HG03103 (cell line): ENCODE measurements around the gene SLC7A11.

Source experiments
- ATAC-seq: cut with Tn5 transposase; IDR thresholded peaks from one replicate; pipeline ENCODE4 v1.9.1; 2021; ENCODE audit warnings: low read depth; ENCODE audit not compliant: unreplicated experiment

The SLC7A11 gene

DNA sequence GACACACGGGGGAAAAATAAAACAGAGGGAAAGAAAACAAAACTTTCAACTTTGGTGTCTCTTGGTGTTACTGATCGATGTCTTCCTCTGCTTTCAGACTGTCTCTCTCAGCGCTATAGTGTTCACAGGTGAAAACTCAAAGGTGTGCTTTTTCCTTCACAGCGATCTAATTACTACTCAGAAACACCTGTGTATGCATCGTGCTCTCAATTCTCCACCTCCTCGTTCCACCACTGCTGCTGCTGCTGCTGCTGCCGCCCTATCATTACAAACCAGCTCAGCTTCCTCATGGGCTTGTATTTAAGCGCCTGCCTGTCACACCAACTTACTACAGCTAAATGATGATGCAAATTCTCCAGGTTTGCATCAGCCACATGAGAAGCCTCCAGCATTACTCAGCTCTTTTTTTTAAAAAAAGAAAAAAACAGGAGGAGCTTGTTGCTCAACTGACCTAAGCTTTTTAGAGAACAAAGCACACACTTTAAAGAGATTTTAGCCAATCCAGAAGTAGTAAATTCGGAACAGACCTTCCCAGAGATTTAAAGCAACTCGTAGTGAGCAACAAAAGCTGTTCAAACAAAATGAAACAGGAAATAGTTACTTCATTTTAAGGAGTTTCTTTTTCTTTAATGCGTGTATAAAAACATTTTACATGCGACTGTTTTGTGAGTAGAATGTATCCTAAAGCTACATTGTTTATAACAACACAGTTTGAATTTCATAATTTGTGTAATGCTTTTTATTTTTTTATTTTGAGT, at the start of gene SLC7A11:
Gene SLC7A11 (minus strand): TSS at position 274 of the 758 bp plus-strand sequence. CDS start 280 bp downstream, outside the sequence.
- ATAC-seq = peak; percentile 98

DNA sequence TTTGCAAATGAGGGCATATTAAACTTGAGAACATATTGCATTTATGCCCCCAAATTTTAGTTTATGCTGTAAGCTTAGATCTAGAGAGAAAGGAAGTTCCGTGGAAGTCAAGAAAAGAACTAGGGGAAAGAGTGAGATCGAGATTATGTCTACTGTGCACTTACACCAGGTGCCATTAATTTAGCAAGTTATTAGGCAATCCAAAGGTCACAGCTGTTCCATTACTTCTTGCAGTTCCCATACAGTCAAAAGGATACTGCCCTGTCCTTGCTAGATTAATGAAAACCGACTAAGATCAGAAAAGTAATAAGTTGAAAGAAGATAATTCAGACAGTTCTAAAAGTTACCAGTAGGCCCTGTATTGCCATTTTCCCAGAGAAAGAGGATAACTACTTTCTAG, 49.3 kb upstream of the SLC7A11 start:
- no peak for ATAC-seq

DNA sequence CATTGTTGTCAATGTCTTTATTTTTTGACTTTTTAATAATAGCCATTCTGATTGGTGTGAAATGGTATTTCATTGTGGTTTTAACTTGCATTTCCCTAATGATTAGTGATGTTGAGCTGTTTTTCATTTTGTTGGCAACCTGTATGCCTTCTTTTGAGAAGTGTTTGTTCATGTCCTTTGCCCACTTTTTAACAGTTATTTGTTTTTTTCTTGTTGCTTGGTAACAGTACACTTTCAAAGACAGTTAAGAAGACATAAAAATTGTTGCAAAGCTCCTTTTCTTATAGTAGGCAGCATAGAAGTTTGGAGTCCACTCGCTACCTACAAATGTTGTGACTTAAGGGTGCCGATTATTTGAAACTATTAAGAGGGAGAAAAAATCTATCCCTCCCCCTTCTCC, 48.7 kb upstream of the SLC7A11 start:
- no peak for ATAC-seq

DNA sequence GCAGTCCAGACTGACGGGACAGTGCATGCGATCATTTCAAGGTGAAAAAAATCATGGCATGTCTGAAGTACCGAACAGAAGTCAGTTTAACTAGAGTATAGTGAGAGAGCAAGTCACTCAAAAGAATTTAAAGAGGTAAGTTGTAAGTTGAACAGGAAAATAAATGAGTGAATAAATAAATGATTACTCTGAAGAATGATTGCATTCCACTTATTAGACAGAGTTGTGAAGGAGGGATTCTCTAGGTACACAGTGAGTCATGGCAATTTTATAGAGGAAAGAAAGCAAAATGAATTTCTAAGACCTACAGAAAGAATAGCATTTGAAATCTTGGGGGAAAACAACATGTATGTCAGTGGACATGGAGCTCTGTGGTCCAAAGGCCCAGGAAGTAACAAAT, 37.1 kb upstream of the SLC7A11 start:
- ATAC-seq = no peak

DNA sequence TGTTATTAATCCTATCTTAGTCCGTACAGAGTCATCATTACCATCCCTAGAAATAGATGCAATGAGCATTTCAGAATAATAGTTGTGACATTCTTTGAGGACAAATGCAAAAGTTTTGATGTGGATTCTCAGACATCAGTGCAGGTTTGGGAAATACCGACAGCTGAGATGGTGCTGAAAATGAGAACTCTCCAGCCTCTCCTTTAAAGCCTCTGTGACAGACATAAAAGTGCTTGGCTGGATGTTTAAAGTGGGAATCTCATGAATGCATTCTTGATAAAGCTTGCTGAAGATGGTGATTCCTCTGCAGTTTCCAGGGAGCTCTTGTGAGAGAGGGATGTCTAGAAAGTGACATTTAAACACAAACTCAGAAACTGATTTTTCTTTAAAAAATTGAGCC, 35.0 kb upstream of the SLC7A11 start:
- no peak for ATAC-seq

DNA sequence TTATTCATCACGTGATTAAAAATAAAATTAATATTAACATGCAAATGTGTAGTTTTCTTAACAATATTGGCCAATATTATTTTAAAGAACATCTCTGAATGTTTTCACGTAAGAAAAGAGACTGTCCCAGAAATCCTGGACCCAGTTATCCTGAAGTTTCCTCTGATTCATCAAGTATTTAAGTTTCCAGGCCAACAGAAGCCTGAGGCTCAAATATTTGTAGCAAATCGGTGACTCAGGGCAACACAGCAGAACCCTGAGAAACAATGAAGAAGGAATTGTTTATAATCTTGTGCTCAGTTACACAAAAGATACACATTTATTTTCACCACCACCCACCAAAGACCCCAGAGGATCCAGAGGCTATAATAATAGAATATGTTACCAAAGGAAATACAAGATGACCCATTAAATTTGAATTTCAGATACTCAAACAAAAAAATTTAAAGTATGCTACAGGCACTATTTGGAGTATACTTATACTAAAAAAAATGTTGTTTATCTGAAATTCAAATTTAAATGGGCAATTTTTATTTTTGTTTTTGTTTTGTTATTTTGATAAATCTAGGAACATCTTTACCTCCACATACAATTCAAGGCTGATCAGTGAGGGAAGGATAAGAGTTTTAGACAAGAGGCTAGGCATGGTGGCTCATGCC, 33.9 kb upstream of the SLC7A11 start:
- ATAC-seq = no peak

DNA sequence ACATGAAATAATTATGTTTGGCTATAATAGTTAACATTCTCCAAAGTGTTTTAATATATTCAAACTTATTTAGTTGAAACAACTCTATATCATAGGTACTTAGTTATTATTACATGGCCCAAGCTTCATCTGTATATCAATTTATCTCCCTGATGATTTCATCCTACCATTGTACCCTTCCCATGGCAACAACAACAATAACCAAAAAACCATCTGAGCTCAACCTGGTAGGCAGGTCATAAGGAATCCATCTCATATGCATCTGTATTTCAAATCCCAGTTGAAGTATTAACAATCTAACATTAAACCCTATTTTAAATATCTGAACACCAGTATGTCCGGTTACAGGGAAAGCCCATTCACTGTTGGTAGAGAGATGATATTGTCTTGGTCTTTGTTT, 33.1 kb upstream of the SLC7A11 start:
- ATAC-seq = no peak

DNA sequence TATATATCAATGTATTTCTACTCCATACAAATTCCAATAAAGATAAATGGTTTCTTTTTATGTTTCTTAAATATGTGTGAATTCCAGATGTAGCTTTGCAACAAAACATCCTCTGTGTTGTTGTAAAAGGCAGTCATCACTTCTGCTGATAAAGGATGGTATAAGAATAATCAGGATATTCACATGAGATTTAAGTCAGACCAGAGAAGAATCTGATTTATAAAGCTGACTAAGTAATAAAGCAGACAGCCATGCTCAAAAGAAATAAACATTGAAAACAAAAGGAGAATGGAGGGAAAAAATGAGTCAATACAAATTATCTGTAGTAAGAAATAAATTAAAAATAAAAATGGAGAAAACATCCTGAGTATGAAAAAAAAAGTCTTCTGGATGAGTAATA, 27.0 kb upstream of the SLC7A11 start:
- no peak for ATAC-seq

DNA sequence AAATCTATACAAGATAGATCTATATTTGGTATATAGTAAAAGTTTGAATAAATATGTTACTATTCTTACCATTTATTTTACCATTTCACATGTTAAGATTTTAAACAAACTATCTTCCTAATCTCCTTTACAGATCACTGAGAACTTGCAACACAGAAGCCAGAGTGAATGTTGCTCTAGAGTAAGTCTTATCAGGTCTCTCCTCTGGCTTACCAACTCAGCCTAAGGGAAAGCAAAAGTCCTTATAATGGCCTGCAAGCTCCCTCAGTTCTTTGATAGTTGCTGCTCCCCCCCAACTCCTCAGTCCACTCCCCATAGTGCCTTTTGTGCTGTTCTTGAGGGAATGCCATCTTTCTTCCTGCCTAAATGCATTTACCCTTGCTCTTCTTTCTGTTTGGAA, 25.7 kb upstream of the SLC7A11 start:
- no peak for ATAC-seq

DNA sequence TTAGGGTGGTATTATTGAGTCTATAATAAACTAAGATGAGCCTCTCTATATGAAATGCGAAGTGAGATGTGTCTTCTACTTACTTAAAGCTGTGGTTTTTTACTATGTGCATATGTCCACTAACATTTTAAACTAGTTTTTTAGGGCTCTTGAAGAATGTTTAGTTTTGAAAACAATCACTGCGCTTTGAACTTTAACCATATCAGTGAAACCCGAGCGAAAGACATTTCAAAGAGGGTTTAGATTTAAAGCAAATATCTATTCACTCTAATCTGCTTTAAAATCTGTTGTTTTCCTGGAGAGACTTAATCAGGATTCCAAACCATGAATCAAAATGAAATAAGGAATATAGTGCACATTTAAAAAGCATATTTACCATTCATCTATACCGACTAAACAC, 24.8 kb upstream of the SLC7A11 start:
- ATAC-seq = no peak

DNA sequence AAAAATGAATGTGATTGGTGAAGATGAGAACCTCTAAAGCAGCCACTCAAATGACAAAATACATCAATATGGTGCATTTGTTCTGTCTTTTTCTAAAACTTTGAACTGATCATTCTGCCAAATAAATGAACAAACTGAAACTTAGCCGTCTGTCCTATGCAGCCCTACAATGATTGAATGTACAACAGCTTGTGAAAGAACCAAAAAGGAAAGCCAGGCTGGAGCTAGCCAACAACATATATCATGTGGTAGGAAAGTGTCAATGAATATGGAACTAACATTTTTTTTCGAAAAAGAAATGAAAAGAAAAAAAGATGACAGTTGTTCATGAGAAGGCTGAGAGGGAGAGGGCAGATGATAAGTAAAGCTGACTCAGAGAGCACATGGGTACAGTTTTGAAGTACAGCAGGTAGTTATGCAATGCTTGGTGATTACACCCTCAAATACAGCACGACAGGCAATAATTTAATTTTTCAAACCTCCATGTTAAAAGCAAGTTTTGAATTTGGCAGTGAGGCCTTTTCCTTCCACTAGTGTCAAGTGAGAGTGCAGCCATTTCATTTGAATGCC, 21.2 kb upstream of the SLC7A11 start:
- no peak for ATAC-seq

DNA sequence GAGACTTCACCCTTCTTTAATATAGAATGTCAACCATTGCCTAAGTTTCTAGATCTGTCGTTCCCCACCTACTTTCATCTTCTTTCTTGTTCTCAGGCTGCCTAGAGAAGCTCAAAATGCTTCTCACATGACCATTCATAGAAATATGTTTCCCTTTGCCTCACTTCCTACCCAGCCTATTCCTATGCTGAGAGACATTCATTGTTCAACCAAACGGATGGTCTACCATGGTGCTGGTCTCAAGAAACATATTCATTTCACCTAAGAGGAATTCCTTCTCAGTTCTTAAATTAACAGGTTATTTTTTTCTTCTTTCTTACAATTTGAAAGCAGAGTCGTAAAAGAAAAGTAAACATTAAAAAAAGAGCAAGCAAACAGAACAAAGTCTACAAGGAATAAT, 20.3 kb upstream of the SLC7A11 start:
- no peak for ATAC-seq

DNA sequence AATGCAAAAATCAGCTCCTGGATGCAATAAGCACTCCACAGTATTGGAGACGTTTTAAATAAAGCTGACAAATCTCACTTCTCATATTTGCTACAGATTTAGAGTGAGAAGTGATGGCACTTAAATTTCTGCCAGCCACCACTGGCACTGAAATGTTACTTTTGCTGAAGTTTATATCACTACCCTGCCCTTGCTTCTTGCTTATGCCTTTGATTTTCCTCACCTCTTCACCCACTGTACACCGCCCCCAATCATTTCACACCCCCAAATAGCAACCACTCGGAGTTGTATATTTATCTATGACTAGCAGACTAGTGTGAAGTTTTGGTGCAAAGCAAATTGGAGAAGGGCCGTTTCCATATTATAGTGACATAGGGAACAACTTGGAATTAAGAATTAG, 19.9 kb upstream of the SLC7A11 start:
- no peak for ATAC-seq

DNA sequence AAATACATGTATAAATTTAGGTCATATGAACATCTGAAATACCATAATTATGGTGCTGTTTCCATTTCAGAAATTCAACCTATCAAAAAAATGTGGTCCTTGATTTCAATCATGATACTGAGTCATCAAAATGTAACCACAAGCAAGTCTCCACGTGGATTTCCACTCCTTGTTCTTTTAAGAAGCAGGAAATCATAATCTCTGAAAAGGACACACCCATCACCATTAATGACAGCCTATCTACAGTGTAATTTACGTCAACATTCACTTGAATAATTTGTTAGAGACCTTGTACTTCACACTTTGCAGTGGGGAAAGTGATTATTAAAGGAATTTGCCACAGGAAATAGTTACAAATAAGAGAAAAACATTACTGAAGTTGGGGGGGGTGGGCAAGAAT, 17.7 kb upstream of the SLC7A11 start:
- ATAC-seq = no peak

DNA sequence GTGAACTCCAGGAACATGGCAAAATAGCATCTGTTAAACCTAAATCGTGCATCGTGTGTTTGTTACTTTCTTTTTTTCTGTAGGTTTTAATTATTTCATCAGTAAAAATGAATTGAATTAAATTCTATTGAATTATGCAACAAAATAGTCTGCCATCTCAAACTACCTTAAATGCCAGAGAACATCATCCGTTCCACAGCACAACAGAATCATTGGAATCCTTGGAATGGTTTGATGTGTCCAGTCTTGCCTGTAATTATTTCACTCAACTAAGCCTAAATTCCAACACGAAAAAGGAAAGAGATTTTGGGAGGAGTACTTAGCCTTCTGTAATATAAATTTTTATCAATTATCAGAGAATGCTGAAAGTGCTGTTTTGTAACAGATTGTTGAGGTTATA, 17.1 kb upstream of the SLC7A11 start:
- no peak for ATAC-seq

DNA sequence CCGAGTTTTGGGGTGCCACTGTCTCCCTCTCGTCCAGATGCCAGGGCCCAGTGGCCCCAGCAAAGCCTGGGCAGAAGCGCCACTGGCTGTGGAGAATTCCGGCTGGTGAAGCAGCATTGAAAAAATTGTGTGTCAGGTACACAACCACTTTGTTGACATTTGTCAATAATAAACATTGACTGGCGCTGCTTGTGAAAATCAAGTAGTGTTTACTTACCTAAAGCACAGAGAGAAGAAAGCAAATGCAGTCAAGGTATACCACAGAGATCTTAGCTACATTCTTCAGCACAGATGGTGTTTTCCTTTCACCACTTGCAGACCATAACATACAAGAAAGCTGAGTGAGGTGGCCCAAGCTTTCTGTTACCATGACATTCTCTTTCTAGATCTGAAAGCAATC, 14.5 kb upstream of the SLC7A11 start:
- ATAC-seq = no peak

DNA sequence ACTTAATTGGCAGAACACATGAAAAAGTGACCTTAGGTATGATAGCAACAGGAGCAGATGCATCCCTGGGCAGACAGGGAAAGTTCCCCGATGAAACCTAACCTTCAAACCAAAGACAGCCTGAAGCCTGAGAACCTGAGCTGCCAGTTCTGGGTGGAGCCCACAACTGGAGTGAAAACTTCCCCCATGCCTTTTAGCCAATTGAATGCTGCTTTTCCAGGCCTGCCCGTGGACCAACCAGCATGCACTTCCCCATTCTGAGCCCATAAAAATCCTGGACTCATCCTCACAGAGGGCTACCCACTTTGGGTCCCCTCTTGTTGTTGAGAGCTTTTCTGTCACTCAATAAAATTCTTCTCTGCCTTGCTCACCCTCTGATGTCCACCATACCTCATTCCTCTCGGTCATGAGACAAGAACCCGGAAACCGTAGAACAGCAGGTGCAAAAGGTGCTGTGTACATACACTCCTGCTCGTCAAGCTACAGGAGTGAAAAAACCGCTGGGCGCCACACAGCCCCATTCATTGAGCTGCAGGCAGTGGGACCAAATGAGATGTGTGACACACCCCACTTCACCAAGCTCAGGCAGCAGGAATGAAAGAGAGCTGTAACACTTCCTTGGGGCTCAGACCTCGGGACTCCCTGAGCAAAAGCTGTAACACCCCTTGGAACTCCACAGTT, 13.9 kb upstream of the SLC7A11 start:
- ATAC-seq = no peak

DNA sequence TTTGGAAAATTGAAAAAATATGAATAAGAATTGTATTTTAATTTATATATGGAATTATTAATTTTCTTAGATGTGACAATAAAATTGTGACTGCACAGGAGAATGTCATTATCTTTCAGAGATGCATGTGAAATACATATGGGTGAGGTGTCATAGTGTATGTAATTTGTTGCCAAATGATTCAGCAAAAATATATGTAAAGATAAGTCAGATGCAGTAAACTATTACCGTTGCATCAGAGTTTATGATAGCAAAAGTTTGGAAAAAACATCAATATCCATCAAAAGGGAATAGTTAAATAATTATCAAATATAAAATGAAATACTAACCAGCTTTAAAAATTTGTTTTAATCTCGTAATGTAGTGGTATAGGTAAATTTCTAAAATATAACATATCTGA, 10.4 kb upstream of the SLC7A11 start:
- ATAC-seq = no peak

DNA sequence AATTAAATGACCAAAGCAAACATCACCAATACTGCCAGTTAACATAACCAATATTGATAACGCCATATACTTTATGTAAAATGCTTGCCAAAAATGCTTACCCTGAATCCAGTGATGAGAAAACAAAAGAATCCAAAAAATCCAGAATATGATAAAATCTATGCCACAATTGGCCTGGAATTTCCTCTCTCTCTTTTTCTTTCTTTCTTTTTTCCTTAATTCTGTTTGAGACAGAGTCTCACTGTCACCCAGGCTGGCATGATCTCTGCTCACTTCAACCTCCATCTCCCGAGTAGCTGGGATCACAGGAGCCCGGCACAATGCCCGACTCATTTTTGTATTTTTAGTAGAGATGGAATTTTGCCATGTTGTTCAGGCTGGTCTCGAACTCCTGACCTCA, 9.8 kb upstream of the SLC7A11 start:
- no peak for ATAC-seq

DNA sequence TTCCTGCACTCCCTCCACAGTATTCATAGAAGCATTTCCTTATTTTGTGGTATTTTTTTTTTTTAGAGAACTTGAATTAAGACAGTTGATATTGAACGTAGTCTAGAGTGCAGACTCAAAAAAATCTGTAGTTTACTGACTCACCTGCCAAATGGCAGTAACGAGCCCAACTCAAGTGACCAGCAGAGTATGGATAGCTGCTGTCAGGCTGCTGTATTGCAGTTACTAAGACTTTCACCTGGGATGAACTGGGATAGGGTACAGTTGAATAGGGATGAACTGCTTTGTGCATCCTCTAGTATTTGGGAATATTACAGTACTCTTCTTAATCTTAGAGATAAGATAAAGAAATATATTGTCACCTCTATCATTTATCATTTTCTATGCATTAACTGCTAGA, 7.0 kb upstream of the SLC7A11 start:
- no peak for ATAC-seq

DNA sequence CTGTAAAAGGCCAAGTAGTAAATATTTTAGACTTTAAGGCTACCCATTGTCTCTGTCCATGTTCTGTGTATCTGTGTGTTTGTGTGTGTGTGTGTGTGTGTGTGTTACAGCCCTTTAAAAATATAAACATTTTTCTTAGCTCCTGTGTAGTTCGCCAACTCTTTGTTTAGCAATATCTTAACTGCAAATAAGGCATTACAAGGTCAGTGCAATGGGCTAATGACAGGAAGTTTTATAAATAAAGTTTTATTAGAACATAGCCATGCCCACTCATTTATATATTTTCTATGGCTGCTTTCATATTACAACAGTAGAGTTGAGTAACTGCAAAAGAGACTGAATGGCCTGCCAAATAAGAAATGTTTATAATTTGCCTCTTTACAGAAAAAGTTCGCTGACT, 5.9 kb upstream of the SLC7A11 start:
- no peak for ATAC-seq

DNA sequence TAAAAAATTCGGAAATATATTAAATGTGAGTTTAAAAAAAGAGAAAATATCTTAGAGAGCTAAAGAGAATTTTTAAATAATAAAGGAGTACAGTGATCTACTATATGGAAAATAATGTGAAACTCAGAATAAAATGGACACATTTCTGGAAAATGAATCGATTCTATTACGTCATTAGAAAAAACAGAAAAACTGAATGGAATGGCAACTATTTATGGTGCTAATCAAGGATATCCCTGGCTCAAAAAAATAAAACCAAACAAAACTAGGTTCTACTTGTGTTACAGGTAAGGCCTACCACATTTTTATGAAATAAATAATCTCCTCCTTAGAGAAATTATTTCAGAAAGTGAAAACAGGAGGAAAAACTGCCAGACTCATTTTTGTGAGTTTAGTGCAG, 5.5 kb upstream of the SLC7A11 start:
- ATAC-seq = no peak
